Parathyroid adenoma (tissue), 2 donors: Measurements from ENCODE around the gene TSPAN5.

Experiments
- H2AFZ ChIP-seq: fragments of 300-600 bp; sonication (generic); one replicate; pipeline ENCODE4 v1.7.0; 2017; ENCODE audit warnings: antibody characterized with exemption, mild to moderate bottlenecking
- H3K27ac ChIP-seq: fragments of 300-600 bp; sonication (generic); one replicate; pipeline ENCODE4 v1.7.0; 2017
- H3K27me3 ChIP-seq: fragments of 300-600 bp; sonication (generic); one replicate; pipeline ENCODE4 v1.7.0; 2017; ENCODE audit warnings: low read length; ENCODE audit not compliant: control insufficient read depth, insufficient read depth
- H3K36me3 ChIP-seq: fragments of 300-600 bp; sonication (generic); one replicate; pipeline ENCODE4 v1.7.0; 2017; ENCODE audit warnings: low read length; ENCODE audit not compliant: control insufficient read depth, insufficient read depth
- H3K4me1 ChIP-seq: fragments of 300-600 bp; sonication (generic); one replicate; pipeline ENCODE4 v1.7.0; 2017; ENCODE audit warnings: control low read depth
- H3K4me2 ChIP-seq: fragments of 300-600 bp; sonication (generic); one replicate; pipeline ENCODE4 v1.7.0; 2017; ENCODE audit warnings: low read length
- H3K4me3 ChIP-seq: fragments of 300-600 bp; sonication (generic); one replicate; pipeline ENCODE4 v1.7.0; 2017; ENCODE audit warnings: low read depth, low read length
- H3K79me2 ChIP-seq: fragments of 300-600 bp; sonication (generic); one replicate; pipeline ENCODE4 v1.7.0; 2017; ENCODE audit warnings: control low read depth
- H3K9ac ChIP-seq: fragments of 300-600 bp; sonication (generic); one replicate; pipeline ENCODE4 v1.7.0; 2017; ENCODE audit warnings: mild to moderate bottlenecking
- H3K9me3 ChIP-seq: fragments of 300-600 bp; sonication (generic); one replicate; pipeline ENCODE4 v1.7.0; 2017; ENCODE audit warnings: low read length; ENCODE audit not compliant: control insufficient read depth
- TF ChIP-seq, protein P1 (sequence below): fragments of 300-600 bp; sonication (generic); IDR thresholded peaks from one replicate; pipeline ENCODE4 v1.7.0; 2017; ENCODE audit warnings: antibody characterized with exemption, mild to moderate bottlenecking
- donor health status: primary hyperparathyroidism.

TSPAN5 gene

DNA sequence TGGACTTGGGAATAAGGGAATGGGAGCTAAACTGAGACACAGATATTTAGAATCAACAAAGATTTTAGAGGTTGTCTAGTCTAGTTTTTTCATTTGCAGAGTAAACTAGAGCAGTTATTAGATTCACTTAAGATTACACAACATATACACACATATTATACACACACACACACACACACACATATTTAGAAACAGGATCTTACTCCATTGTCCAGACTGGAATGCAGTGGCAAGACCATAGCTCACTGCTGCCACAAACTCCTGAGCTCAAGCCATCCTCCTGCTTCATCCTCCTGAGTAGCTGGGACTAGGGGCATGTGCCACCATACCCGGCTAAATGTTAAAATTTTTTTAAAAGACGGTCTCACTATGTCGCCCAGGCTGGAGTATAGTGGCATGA, 127.8 kb downstream of the TSPAN5 start:
- Histone ChIP-seq H2AFZ (no peak overlapping the region), H3K27me3 (no peaks in the 10 kb centered on the region), H3K36me3 (no peaks in the 10 kb centered on the region), H3K4me2 (no peak overlapping the region), H3K9ac (no peak overlapping the region), H3K27ac (no peak overlapping the region), H3K4me3 (no peak overlapping the region), H3K79me2 (no peaks in the 10 kb centered on the region), H3K4me1 (no peaks in the 10 kb centered on the region), H3K9me3 (no peaks in the 10 kb centered on the region)
- TF ChIP-seq, protein P1, sequence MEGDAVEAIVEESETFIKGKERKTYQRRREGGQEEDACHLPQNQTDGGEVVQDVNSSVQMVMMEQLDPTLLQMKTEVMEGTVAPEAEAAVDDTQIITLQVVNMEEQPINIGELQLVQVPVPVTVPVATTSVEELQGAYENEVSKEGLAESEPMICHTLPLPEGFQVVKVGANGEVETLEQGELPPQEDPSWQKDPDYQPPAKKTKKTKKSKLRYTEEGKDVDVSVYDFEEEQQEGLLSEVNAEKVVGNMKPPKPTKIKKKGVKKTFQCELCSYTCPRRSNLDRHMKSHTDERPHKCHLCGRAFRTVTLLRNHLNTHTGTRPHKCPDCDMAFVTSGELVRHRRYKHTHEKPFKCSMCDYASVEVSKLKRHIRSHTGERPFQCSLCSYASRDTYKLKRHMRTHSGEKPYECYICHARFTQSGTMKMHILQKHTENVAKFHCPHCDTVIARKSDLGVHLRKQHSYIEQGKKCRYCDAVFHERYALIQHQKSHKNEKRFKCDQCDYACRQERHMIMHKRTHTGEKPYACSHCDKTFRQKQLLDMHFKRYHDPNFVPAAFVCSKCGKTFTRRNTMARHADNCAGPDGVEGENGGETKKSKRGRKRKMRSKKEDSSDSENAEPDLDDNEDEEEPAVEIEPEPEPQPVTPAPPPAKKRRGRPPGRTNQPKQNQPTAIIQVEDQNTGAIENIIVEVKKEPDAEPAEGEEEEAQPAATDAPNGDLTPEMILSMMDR, result no peak

DNA sequence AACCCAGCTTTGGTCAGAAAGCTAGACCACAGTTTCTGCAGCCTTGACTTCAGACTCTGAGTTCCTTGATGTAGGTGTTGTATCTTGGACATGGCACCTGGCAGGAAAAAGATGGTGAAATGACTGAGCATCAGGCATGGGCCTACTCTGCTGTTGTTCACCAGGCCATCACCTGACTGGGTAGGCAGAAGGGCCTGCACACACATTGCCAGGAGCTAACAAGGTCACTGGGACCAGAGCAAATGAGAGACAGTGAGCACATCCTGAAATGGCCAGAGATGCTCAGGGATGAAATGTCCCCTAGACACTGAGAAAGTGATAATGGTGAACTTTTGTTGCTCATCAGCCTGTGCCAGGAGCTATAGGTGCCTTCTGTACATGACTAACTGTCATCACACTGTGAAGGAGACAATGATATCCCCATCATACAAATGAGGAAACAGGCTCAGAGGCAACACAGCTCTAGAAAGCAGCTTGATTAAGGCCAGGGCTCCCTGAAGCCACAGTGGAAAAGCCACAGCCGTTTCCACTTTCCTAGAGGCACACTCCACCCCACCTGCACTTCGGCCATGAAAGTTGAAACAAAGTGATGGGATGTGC, 128.3 kb downstream of the TSPAN5 start:
- no peak overlapping the region for H3K27ac ChIP-seq
- TF ChIP-seq, protein P1, result no peak
- no peak overlapping the region for H3K4me2 ChIP-seq
- H3K4me1 ChIP-seq, result no peaks in the 10 kb centered on the region
- no peak overlapping the region for H3K4me3 ChIP-seq
- H3K36me3 ChIP-seq, result no peaks in the 10 kb centered on the region
- H3K27me3 ChIP-seq, result no peaks in the 10 kb centered on the region
- no peak overlapping the region for H3K9ac ChIP-seq
- H2AFZ ChIP-seq, result no peak overlapping the region
- H3K79me2 ChIP-seq, result no peaks in the 10 kb centered on the region
- H3K9me3 ChIP-seq, result no peaks in the 10 kb centered on the region

- no peak overlapping the region for H3K27ac ChIP-seq
- H2AFZ ChIP-seq, result no peak overlapping the region
- no peak overlapping the region for H3K4me2 ChIP-seq
- H3K4me1 ChIP-seq, result no peaks in the 10 kb centered on the region
- H3K9ac ChIP-seq, result no peak overlapping the region
- no peaks in the 10 kb centered on the region for H3K36me3 ChIP-seq
- H3K79me2 ChIP-seq, result no peaks in the 10 kb centered on the region
- H3K9me3 ChIP-seq, result no peaks in the 10 kb centered on the region
- H3K4me3 ChIP-seq, result no peak overlapping the region
- H3K27me3 ChIP-seq, result no peaks in the 10 kb centered on the region
- TF ChIP-seq, protein P1, result no peak
Observed at GRCh38 chr4:98528882-98529281, 129.5 kb downstream of the TSPAN5 start.

GRCh38 chr4:98527534-98528269, 130.7 kb downstream of the TSPAN5 start:
- TF ChIP-seq, protein P1, result no peak
- Histone ChIP-seq H3K79me2 (no peaks in the 10 kb centered on the region), H3K9me3 (no peaks in the 10 kb centered on the region), H3K36me3 (no peaks in the 10 kb centered on the region), H3K27ac (no peak overlapping the region), H3K9ac (no peak overlapping the region), H3K4me1 (no peaks in the 10 kb centered on the region), H2AFZ (no peak overlapping the region), H3K27me3 (no peaks in the 10 kb centered on the region), H3K4me3 (no peak overlapping the region), H3K4me2 (no peak overlapping the region)

GRCh38 chr4:98524230-98524629, 134.2 kb downstream of the TSPAN5 start:
- TF ChIP-seq, protein P1, result no peak
- no peak overlapping the region for H3K4me2 ChIP-seq
- no peaks in the 10 kb centered on the region for H3K27me3 ChIP-seq

More at GRCh38 chr4:98524230-98524629, 134.2 kb downstream of the TSPAN5 start:
- Histone ChIP-seq H3K9ac (no peak overlapping the region), H3K79me2 (no peaks in the 10 kb centered on the region), H3K9me3 (no peaks in the 10 kb centered on the region), H3K4me1 (no peaks in the 10 kb centered on the region), H3K36me3 (no peaks in the 10 kb centered on the region), H3K27ac (no peak overlapping the region), H3K4me3 (no peak overlapping the region), H2AFZ (no peak overlapping the region)
